Adrenal gland (tissue), 12 donors: ENCODE data around the gene GNB5. TPM values are rescaled to one million over a fixed set of nuclear protein-coding genes. Genes with fewer than 3 reads are reported as not detected.
A peak's percentile ranks its signal among the peaks of the same experiment; 100 is the strongest.

ENCODE experiments used
- DNase-seq, 7 donors: peaks; one replicate each; pipeline ENCODE4 v3.0.0-alpha.2; 2019 to 2020
- H3K27ac ChIP-seq, 5 donors: fragments of 200-600 bp; sonication (generic) in 4 of 5; 1 replicate in 3 of 5; 2 replicates in 2 of 5; pipeline versions ENCODE4 v1.5.1 to v1.8.0; 2016 to 2020; ENCODE audit warnings: mild to moderate bottlenecking in 1 of 5
- H3K27me3 ChIP-seq: fragments of 200-600 bp; 2 replicates; pipeline ENCODE4 v1.8.0; 2021
- H3K36me3 ChIP-seq, 2 donors: fragments of 200-600 bp; replicated peaks in 1 of 2; 1 replicate in 1 of 2; 2 replicates in 1 of 2; pipeline versions ENCODE4 v1.5.1 to v1.8.0; 2018 to 2022
- H3K4me1 ChIP-seq, 2 donors: fragments of 200-600 bp; replicated peaks in 1 of 2; 1 replicate in 1 of 2; 2 replicates in 1 of 2; pipeline versions ENCODE4 v1.5.1 to v1.8.0; 2018 to 2021
- H3K4me3 ChIP-seq, 4 donors: fragments of 200-600 bp; sonication (generic) in 3 of 4; one replicate each; pipeline ENCODE4 v1.5.1; 2016 to 2018
- H3K9me3 ChIP-seq, 3 donors: fragments of 200-600 bp; sonication (generic) in 1 of 3; replicated peaks in 1 of 3; 1 replicate in 2 of 3; 2 replicates in 1 of 3; pipeline versions ENCODE4 v1.5.1 to v1.8.0; 2016 to 2021
- CTCF ChIP-seq, 6 experiments: fragments of 450-650 bp in 4 of 6; fragments of 200-600 bp in 2 of 6; sonication (generic) in 1 of 6; IDR thresholded peaks; 1 replicate in 5 of 6; 2 replicates in 1 of 6; pipeline versions ENCODE4 v1.5.1 to v1.8.0; 2016 to 2021; ENCODE audit warnings: antibody characterized with exemption in 6 of 6, mild to moderate bottlenecking in 2 of 6, moderate library complexity in 1 of 6
- POLR2A ChIP-seq, 2 donors: fragments of 450-650 bp; IDR thresholded peaks; one replicate each; pipeline ENCODE4 v1.6.1; 2017; ENCODE audit warnings: antibody characterized with exemption in 2 of 2, mild to moderate bottlenecking in 2 of 2, moderate library complexity in 1 of 2
- WGBS, 4 donors: extraction: QIAGEN DNeasy Blood & Tissue Kit in 2 of 4; methylation state at CpG; one replicate each; pipeline versions ENCODE4 v1.1.5 to v1.1.7; 2013 to 2017; 5-methylcytosine and 5-hydroxymethylcytosine counted together
- intact Hi-C, 2 donors: fragments of 100-400 bp; cut with DNase I; formaldehyde crosslinking; loops; one replicate each; pipeline versions ENCODE4 v1.14.1 to v1.15.0; 2022 to 2023
- polyA plus RNA-seq, 3 donors: library from polyadenylated mRNA; stranded (reverse); fragments of 200-250 nt in 2 of 3; fragments of 350-450 nt in 1 of 3; fragmentation: Illumina TruSeq in 1 of 3; extraction: RNeasy Lipid Tissue Mini Kit (QIAGEN cat#74804) in 1 of 3; gene quantifications; one replicate each; pipeline ENCODE4 v1.2.3, GENCODE V29; 2013 to 2014
- total RNA-seq, 9 donors: library from RNA; depleted of rRNA in 4 of 9; stranded (reverse); fragments of >200 nt in 4 of 9; fragments of 120-200 nt in 1 of 9; fragmentation: NEBNext Ultra II Directional in 1 of 9; extraction: Animal tissue kit (Norgen Biotek cat#: 25700) in 1 of 9; gene quantifications; one replicate each; pipeline versions ENCODE4 v1.1.0 to v1.2.4, GENCODE V29; 2013 to 2023
- donor health status: healthy with polysubstance abuse.
- donor health status: Bipolar disorder and iron deficiency.
- donor health status: DM: yes; HTN: yes; CAD: no.
- donor health status: DM: no; HTN: no; CAD: no.
- donor health status: DM: no; HTN: no; CAD: no.
- donor health status: DM: yes; HTN: yes; CAD: no.

The GNB5 gene
- total and polyA plus RNA-seq, 12 donors = 2.8 to 60.7 (median 18.8) TPM

GRCh38 chr15:52113235-52113634 is 78.0 kb downstream of the GNB5 start:
- Histone ChIP-seq H3K27me3 (no peaks in the 10 kb centered on the region), H3K27ac (no peak overlapping the region), H3K4me3 (no peak overlapping the region), H3K36me3 (no peaks in the 10 kb centered on the region), H3K9me3 (no peaks in the 10 kb centered on the region), H3K4me1 (peaks cover 13% of the 10 kb centered on the region in 2 donors)
- TF ChIP-seq CTCF (IDR thresholded peaks at IDR 0.05) = no peak
- no peak for TF ChIP-seq POLR2A (IDR thresholded peaks at IDR 0.05)
- DNase-seq = no peak
- WGBS, 4 donors = 70 to 92% (median 89%) methylated on average over 3 of the region's 3 CpGs
- intact Hi-C loops = no loop called here

- intact Hi-C loops = no loop called here
- Histone ChIP-seq H3K9me3 (no peaks in the 10 kb centered on the region), H3K27me3 (no peaks in the 10 kb centered on the region), H3K27ac (peak overlapping the region in 3 of 5 donors; percentile 11 to 69 (median 64)), H3K4me1 (peaks cover 13% of the 10 kb centered on the region in 2 donors), H3K36me3 (no peaks in the 10 kb centered on the region), H3K4me3 (peak overlapping the region in 1 of 4 donors; percentile 46)
- TF ChIP-seq POLR2A (IDR thresholded peaks at IDR 0.05) (no peak), CTCF (IDR thresholded peaks at IDR 0.05) (peak in 3 of 6 experiments; percentile 14 to 37 (median 22))
- WGBS, 4 donors = 0 to 3% (median 2%) methylated on average over 4 to 61 of the region's 61 CpGs
- peak in 6 of 7 donors; percentile 44 to 63 (median 57) for DNase-seq
Observed at GRCh38 chr15:52112203-52112750, 78.9 kb downstream of the GNB5 start.

- peak in 2 of 7 donors; percentile 15 to 35 for DNase-seq
- 37 to 72% (median 50%) methylated on average over 9 to 32 of the region's 32 CpGs for WGBS, 4 donors
- Histone ChIP-seq H3K4me3 (peak overlapping the region in 1 of 4 donors; percentile 46), H3K4me1 (peaks cover 7 to 12% of the 10 kb centered on the region in 2 donors), H3K27me3 (no peaks in the 10 kb centered on the region), H3K36me3 (no peaks in the 10 kb centered on the region), H3K9me3 (no peaks in the 10 kb centered on the region), H3K27ac (peak overlapping the region in 3 of 5 donors; percentile 11 to 69 (median 64))
- no peak for TF ChIP-seq POLR2A (IDR thresholded peaks at IDR 0.05)
- intact Hi-C loops = no loop called here
Observed at GRCh38 chr15:52111517-52112202, 79.5 kb downstream of the GNB5 start.

GRCh38 chr15:52109559-52110451 is 81.4 kb downstream of the GNB5 start:
- H3K27ac ChIP-seq = no peak overlapping the region
- H3K27me3 ChIP-seq = no peaks in the 10 kb centered on the region
- DNase-seq = no peak
- no peaks in the 10 kb centered on the region for H3K36me3 ChIP-seq
- peaks cover 0 to 6% of the 10 kb centered on the region in 2 donors for H3K4me1 ChIP-seq
- no peak for TF ChIP-seq POLR2A (IDR thresholded peaks at IDR 0.05)
- no peak for TF ChIP-seq CTCF (IDR thresholded peaks at IDR 0.05)
- intact Hi-C loops = no loop called here
- WGBS, 4 donors = 70 to 82% (median 75%) methylated on average over 5 of the region's 5 CpGs
- no peak overlapping the region for H3K4me3 ChIP-seq
- no peaks in the 10 kb centered on the region for H3K9me3 ChIP-seq
